Transverse colon (tissue), 4 donors: ENCODE data around the gene C3orf52. TPM values are rescaled to one million over a fixed set of nuclear protein-coding genes. Genes with fewer than 3 reads are reported as not detected.
A peak's percentile ranks its signal among the peaks of the same experiment; 100 is the strongest.
"Not testable (repeated sequence)": the region's sequence is repeated elsewhere in the genome, so short reads cannot be mapped to it uniquely, and the experiment has no call there.

ENCODE experiments used
- DNase-seq: peaks from one replicate; pipeline ENCODE4 v3.0.0-alpha.2; 2019
- H3K27ac ChIP-seq, 4 donors: fragments of 200-600 bp; sonication (generic); 2 replicates each; pipeline ENCODE4 v1.5.1; 2016 to 2018; ENCODE audit warnings: inconsistent platforms in 4 of 4
- H3K27me3 ChIP-seq: fragments of 200-600 bp; sonication (generic); 2 replicates; pipeline ENCODE4 v1.5.1; 2017; ENCODE audit warnings: inconsistent platforms
- H3K36me3 ChIP-seq, 4 donors: fragments of 200-600 bp; sonication (generic); 2 replicates each; pipeline ENCODE4 v1.5.1; 2017 to 2019; ENCODE audit warnings: inconsistent platforms in 4 of 4
- H3K4me1 ChIP-seq, 4 donors: fragments of 200-600 bp; sonication (generic); 2 replicates each; pipeline ENCODE4 v1.5.1; 2017 to 2020; ENCODE audit warnings: inconsistent platforms in 4 of 4
- H3K4me3 ChIP-seq, 4 donors: fragments of 200-600 bp; sonication (generic); 1 replicate in 1 of 4; 2 replicates in 3 of 4; pipeline versions ENCODE4 v1.5.1 to v1.6.1; 2017 to 2019; ENCODE audit warnings: inconsistent platforms in 4 of 4
- H3K9me3 ChIP-seq, 2 donors: fragments of 200-600 bp; sonication (generic); 2 replicates each; pipeline ENCODE4 v1.5.1; 2017 to 2019; ENCODE audit warnings: inconsistent platforms in 2 of 2
- EP300 ChIP-seq: sonication (generic); formaldehyde crosslinking; IDR thresholded peaks from one replicate; pipeline ENCODE4 v1.6.1; 2017; ENCODE audit warnings: antibody characterized with exemption, low read depth
- POLR2A ChIP-seq: fragments of 450-650 bp; IDR thresholded peaks from one replicate; pipeline ENCODE4 v1.6.1; 2016; ENCODE audit warnings: antibody characterized with exemption, mild to moderate bottlenecking, moderate library complexity
- POLR2AphosphoS5 ChIP-seq, 3 donors: sonication (generic); formaldehyde crosslinking; IDR thresholded peaks; one replicate each; pipeline ENCODE4 v1.6.1; 2016; ENCODE audit warnings: antibody characterized with exemption in 3 of 3
- WGBS, 2 donors: methylation state at CpG; one replicate each; pipeline ENCODE4 v1.1.5; 2018; ENCODE audit warnings: low coverage in 1 of 2; 5-methylcytosine and 5-hydroxymethylcytosine counted together
- in situ Hi-C, 4 donors: fragments of 200-750 bp; cut with MboI; loops; one replicate each; pipeline versions ENCODE4 v1.15.0 to v1.15.1; 2017; ENCODE audit warnings: low sequenced_read_pairs in 3 of 4, low pct_ligation_motif_present in 1 of 4, low pct_unique_long_range_greater_than_20kb in 1 of 4
- intact Hi-C: fragments of 100-400 bp; cut with DNase I; formaldehyde crosslinking; loops from one replicate; pipeline ENCODE4 v1.15.1; 2023; ENCODE audit warnings: low total_unique reads
- total RNA-seq, 4 donors: library from RNA; depleted of rRNA; stranded (reverse); fragments of >200 nt; gene quantifications; one replicate each; pipeline ENCODE4 v1.1.0, GENCODE V29; 2016
- TF ChIP-seq, protein P1 (sequence below), 5 experiments: fragments of 200-600 bp in 3 of 5; fragments of 450-650 bp in 2 of 5; sonication (generic) in 3 of 5; IDR thresholded peaks; 1 replicate in 2 of 5; 2 replicates in 3 of 5; pipeline ENCODE4 v1.5.1; 2016 to 2017; ENCODE audit warnings: antibody characterized with exemption in 5 of 5, inconsistent platforms in 3 of 5, mild to moderate bottlenecking in 2 of 5, moderate library complexity in 1 of 5

Gene C3orf52
- total RNA-seq, 4 donors from 2014 or later: 26.9 to 65.7 (median 47.1) TPM

DNA sequence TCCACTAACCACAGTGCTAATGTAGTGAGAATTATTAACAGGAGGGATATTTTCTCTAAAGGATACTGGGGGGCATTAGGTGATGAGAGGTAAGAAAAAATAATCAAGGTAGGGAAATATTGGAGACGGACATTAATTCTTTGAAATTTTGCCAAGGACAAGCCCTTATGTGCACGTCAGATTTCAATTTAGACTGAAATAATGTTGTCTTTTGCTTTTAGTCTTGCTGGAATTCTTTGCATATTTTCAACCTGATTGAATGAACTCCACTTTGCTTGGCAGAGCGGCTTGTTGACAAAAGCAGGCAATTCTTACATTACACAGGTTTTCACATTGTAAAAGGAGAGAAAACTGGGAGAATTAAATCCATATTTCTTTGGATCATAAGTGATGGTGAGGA lies 25.0 kb upstream of the C3orf52 start:
- no peaks in the 10 kb centered on the region for H3K4me1 ChIP-seq
- no peak overlapping the region for H3K27ac ChIP-seq
- intact Hi-C loops: no loop called here
- H3K4me3 ChIP-seq: no peak overlapping the region
- in situ Hi-C loops: no loop called here
- no peaks in the 10 kb centered on the region for H3K9me3 ChIP-seq
- no peak for TF ChIP-seq EP300
- TF ChIP-seq POLR2A: no peak
- no peak for TF ChIP-seq POLR2AphosphoS5 (IDR thresholded peaks at IDR 0.05)
- TF ChIP-seq, protein P1, sequence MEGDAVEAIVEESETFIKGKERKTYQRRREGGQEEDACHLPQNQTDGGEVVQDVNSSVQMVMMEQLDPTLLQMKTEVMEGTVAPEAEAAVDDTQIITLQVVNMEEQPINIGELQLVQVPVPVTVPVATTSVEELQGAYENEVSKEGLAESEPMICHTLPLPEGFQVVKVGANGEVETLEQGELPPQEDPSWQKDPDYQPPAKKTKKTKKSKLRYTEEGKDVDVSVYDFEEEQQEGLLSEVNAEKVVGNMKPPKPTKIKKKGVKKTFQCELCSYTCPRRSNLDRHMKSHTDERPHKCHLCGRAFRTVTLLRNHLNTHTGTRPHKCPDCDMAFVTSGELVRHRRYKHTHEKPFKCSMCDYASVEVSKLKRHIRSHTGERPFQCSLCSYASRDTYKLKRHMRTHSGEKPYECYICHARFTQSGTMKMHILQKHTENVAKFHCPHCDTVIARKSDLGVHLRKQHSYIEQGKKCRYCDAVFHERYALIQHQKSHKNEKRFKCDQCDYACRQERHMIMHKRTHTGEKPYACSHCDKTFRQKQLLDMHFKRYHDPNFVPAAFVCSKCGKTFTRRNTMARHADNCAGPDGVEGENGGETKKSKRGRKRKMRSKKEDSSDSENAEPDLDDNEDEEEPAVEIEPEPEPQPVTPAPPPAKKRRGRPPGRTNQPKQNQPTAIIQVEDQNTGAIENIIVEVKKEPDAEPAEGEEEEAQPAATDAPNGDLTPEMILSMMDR (IDR thresholded peaks at IDR 0.05): no peak
- no peak for DNase-seq
- WGBS, 2 donors: 64 to 74% methylated on average over 3 of the region's 3 CpGs
- H3K27me3 ChIP-seq: no peaks in the 10 kb centered on the region
- no peaks in the 10 kb centered on the region for H3K36me3 ChIP-seq

DNA sequence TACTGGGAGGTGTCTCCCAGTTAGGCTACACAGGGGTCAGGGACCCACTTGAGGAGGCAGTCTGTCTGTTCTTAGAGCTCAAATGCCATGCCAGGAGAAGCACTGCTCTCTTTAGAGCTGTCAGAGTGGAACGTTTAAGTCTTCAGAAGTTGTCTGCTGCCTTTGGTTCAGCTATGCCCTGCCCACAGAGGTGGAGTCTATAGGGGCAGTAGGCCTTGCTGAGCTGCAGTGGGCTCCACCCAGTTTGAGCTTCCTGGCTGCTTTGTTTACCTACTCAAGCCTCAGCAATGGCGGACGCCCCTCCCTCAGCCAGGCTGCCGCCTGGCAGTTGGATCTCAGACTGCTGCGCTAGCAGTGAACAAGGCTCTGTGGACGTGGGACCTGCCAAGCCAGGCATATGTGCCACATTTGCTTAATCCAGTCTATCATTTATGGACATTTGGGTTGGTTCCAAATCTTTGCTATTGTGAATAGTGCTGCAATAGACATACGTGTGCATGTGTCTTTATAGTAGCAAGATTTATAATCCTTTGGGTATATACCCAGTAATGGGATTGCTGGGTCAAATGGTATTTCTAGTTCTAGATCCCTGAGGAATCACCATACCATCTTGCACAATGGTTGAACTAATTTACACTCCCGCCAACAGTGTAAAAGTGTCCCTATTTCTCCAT lies 13.7 kb upstream of the C3orf52 start:
- Histone ChIP-seq H3K27ac (peak overlapping the region; percentile 72 to 80 (median 76)), H3K4me1 (peaks cover 3 to 33% (median 10%) of the 10 kb centered on the region in 4 donors), H3K4me3 (peak overlapping the region in 1 of 4 donors; percentile 0)
- H3K27me3 ChIP-seq, in situ Hi-C loops, H3K9me3 ChIP-seq, intact Hi-C loops, H3K36me3 ChIP-seq: not testable (repeated sequence)
- DNase-seq: peak; percentile 83
- TF ChIP-seq POLR2AphosphoS5 (IDR thresholded peaks at IDR 0.05) (peak in 1 of 3 donors; percentile 35), POLR2A (peak; percentile 38)
- WGBS, 2 donors: 48 to 50% methylated on average over 2 to 8 of the region's 8 CpGs

DNA sequence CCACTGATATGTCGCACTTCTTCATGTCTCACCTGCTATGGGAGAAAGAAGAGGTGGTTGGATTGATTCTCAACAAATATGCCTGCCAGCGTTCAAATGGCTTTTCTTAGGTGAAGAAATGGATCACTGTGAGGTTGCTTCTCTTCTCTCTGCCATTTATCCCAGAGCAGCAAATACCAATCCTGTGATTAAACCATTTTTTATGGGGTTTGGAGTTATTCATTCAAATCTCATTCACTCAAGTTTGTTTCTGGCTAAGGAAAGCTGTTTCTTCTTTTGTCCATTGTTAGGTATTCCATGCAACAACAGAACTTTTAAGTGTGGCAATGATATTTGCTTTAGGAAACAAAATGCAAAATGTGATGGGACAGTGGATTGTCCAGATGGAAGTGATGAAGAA lies 12.2 kb upstream of the C3orf52 start:
- no peaks in the 10 kb centered on the region for H3K36me3 ChIP-seq
- no peak overlapping the region for H3K27ac ChIP-seq
- intact Hi-C loops (no loop called here), in situ Hi-C loops (no loop called here)
- TF ChIP-seq POLR2AphosphoS5 (IDR thresholded peaks at IDR 0.05): no peak
- TF ChIP-seq, protein P1 (IDR thresholded peaks at IDR 0.05): no peak
- TF ChIP-seq EP300: no peak
- no peak for TF ChIP-seq POLR2A
- no peaks in the 10 kb centered on the region for H3K9me3 ChIP-seq
- no peak for DNase-seq
- H3K4me3 ChIP-seq: no peak overlapping the region
- H3K27me3 ChIP-seq: no peaks in the 10 kb centered on the region
- peaks cover 3 to 33% (median 10%) of the 10 kb centered on the region in 4 donors for H3K4me1 ChIP-seq
- 86 to 100% methylated on average over 2 of the region's 2 CpGs for WGBS, 2 donors

DNA sequence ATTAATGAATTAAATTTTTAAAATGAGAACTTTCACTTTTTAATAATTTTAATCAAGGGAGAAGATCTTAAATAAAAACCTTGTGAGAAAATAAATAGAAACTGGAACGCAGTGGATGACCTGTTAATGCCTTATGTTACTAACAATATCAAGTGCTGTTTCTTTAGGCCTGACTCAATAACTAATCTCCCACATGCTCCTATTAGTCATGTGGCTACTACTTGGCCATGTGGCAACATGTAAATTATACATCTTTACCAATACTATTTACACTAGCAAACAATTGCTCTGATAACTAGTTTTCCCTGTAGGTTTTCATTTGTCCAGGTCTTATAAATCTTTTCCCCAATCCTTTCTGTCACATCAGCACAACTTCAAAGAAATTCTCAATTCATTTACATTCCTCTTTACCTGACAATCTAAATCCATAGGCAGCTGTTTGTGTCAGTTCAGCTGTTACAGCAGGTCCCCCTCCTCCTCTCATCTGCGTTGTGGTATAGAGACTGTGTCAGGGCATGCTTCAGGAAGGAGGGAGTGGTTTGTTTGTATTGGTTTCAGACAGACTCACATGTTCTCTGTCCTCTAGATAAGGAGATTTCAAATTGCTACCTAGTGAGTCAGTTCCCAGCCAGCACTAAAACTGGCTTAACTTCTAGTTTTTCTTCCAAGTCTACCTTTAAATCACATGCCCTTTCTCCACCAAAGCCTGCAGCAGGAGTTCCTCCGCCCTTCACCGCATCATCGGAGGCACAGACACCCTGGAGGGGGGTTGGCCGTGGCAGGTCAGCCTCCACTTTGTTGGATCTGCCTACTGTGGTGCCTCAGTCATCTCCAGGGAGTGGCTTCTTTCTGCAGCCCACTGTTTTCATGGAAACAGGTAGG lies 11.3 kb upstream of the C3orf52 start:
- H3K27me3 ChIP-seq: no peaks in the 10 kb centered on the region
- H3K9me3 ChIP-seq: no peaks in the 10 kb centered on the region
- intact Hi-C loops (no loop called here), in situ Hi-C loops (no loop called here)
- peak; percentile 60 for DNase-seq
- peak overlapping the region in 1 of 4 donors; percentile 25 for H3K4me3 ChIP-seq
- WGBS, 2 donors: 35 to 39% methylated on average over 2 to 6 of the region's 6 CpGs
- H3K27ac ChIP-seq: peak overlapping the region; percentile 78 to 84 (median 82)
- H3K36me3 ChIP-seq: no peaks in the 10 kb centered on the region
- H3K4me1 ChIP-seq: peaks cover 3 to 33% (median 10%) of the 10 kb centered on the region in 4 donors
- TF ChIP-seq POLR2A (peak; percentile 36), POLR2AphosphoS5 (IDR thresholded peaks at IDR 0.05) (peak in 2 of 3 donors; percentile 50 to 78)
- TF ChIP-seq, protein P1 (IDR thresholded peaks at IDR 0.05): no peak
